SU-DHL-6 (cell line): ENCODE measurements around the gene VAPA.

Experiments
- H2AFZ ChIP-seq: fragments of 200-600 bp; sonication (generic); 2 replicates; pipeline ENCODE4 v1.6.1; 2014; ENCODE audit warnings: low read depth, mild to moderate bottlenecking, moderate library complexity, mixed read lengths, antibody characterized with exemption, low read length; ENCODE audit not compliant: severe bottlenecking
- H3F3A ChIP-seq: fragments of 200-600 bp; shearing (Covaris generic); 2 replicates; pipeline ENCODE4 v1.6.0; 2016; ENCODE audit warnings: antibody characterized with exemption, mild to moderate bottlenecking; ENCODE audit not compliant: insufficient read depth
- H3K27ac ChIP-seq: fragments of 200-600 bp; sonication (generic); 2 replicates; pipeline ENCODE4 v1.5.1; 2016; ENCODE audit warnings: low read depth, mild to moderate bottlenecking, low read length, moderate library complexity, mixed read lengths
- H3K27me3 ChIP-seq: fragments of 200-600 bp; sonication (generic), shearing (Covaris generic); 2 replicates; pipeline ENCODE4 v1.6.0; 2014; ENCODE audit warnings: mild to moderate bottlenecking, low read length
- H3K36me3 ChIP-seq: fragments of 200-600 bp; sonication (generic); 2 replicates; pipeline ENCODE4 v1.6.1; 2014; ENCODE audit warnings: mild to moderate bottlenecking, low read length, mixed read lengths
- H3K4me2 ChIP-seq: fragments of 300-600, 200-600 bp; shearing (Covaris generic), sonication (generic); 2 replicates; pipeline ENCODE4 v1.6.0; 2014; ENCODE audit warnings: low read length, low read depth, mild to moderate bottlenecking; ENCODE audit not compliant: poor library complexity, severe bottlenecking
- H3K4me3 ChIP-seq: fragments of 200-600 bp; sonication (generic); 2 replicates; pipeline ENCODE4 v1.5.1; 2014; ENCODE audit warnings: antibody characterized with exemption, low read length, mild to moderate bottlenecking, mixed read lengths; ENCODE audit not compliant: insufficient read depth, poor library complexity, severe bottlenecking
- H3K79me2 ChIP-seq: fragments of 200-600 bp; sonication (generic); 2 replicates; pipeline ENCODE4 v1.6.1; 2014; ENCODE audit warnings: mild to moderate bottlenecking, low read length, moderate library complexity; ENCODE audit not compliant: insufficient read depth
- H3K9ac ChIP-seq: fragments of 200-600 bp; sonication (generic); 2 replicates; pipeline ENCODE4 v1.7.0; 2014; ENCODE audit warnings: mild to moderate bottlenecking, low read length
- H3K9me2 ChIP-seq: fragments of 200-600 bp; sonication (generic); replicated peaks from 2 replicates; pipeline ENCODE4 v1.6.1; 2014; ENCODE audit warnings: low read length; ENCODE audit not compliant: insufficient read depth
- H3K9me3 ChIP-seq: fragments of 200-600 bp; sonication (generic); 2 replicates; pipeline ENCODE4 v1.6.1; 2014; ENCODE audit warnings: low read length, mixed read lengths; ENCODE audit not compliant: insufficient read depth
- H4K20me1 ChIP-seq: fragments of 200-600 bp; sonication (generic); 2 replicates; pipeline ENCODE4 v1.6.1; 2014; ENCODE audit warnings: low read depth, mild to moderate bottlenecking, antibody characterized with exemption, low read length, moderate library complexity, mixed read lengths
- EZH2phosphoT487 ChIP-seq: fragments of 200-600 bp; sonication (generic), shearing (Covaris generic); conservative IDR thresholded peaks from 2 replicates; pipeline ENCODE4 v1.6.1; 2018; ENCODE audit warnings: mild to moderate bottlenecking, antibody characterized with exemption, low read length, moderate library complexity, mixed read lengths
- TF ChIP-seq, protein P1 (sequence below): fragments of 200-600 bp; sonication (generic); IDR thresholded peaks from one replicate; pipeline ENCODE4 v1.5.1; 2017; ENCODE audit warnings: antibody characterized with exemption, mild to moderate bottlenecking, low read length, moderate library complexity; ENCODE audit not compliant: insufficient read depth, poor library complexity, severe bottlenecking

VAPA gene

GRCh38 chr18:9992300-9992972 is 78.6 kb downstream of the VAPA start:
- H3K27ac ChIP-seq = no peak overlapping the region
- no peak overlapping the region for H3K9ac ChIP-seq
- no peaks in the 10 kb centered on the region for H3F3A ChIP-seq
- no peaks in the 10 kb centered on the region for H3K9me3 ChIP-seq
- TF ChIP-seq, protein P1, sequence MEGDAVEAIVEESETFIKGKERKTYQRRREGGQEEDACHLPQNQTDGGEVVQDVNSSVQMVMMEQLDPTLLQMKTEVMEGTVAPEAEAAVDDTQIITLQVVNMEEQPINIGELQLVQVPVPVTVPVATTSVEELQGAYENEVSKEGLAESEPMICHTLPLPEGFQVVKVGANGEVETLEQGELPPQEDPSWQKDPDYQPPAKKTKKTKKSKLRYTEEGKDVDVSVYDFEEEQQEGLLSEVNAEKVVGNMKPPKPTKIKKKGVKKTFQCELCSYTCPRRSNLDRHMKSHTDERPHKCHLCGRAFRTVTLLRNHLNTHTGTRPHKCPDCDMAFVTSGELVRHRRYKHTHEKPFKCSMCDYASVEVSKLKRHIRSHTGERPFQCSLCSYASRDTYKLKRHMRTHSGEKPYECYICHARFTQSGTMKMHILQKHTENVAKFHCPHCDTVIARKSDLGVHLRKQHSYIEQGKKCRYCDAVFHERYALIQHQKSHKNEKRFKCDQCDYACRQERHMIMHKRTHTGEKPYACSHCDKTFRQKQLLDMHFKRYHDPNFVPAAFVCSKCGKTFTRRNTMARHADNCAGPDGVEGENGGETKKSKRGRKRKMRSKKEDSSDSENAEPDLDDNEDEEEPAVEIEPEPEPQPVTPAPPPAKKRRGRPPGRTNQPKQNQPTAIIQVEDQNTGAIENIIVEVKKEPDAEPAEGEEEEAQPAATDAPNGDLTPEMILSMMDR = no peak
- TF ChIP-seq EZH2phosphoT487 = no peak
- no peaks in the 10 kb centered on the region for H3K9me2 ChIP-seq
- H3K27me3 ChIP-seq = no peaks in the 10 kb centered on the region
- H3K4me2 ChIP-seq = no peak overlapping the region
- H2AFZ ChIP-seq = no peak overlapping the region
- H3K36me3 ChIP-seq = no peaks in the 10 kb centered on the region
- H3K79me2 ChIP-seq = no peaks in the 10 kb centered on the region
- no peak overlapping the region for H3K4me3 ChIP-seq
- H4K20me1 ChIP-seq = no peaks in the 10 kb centered on the region

DNA sequence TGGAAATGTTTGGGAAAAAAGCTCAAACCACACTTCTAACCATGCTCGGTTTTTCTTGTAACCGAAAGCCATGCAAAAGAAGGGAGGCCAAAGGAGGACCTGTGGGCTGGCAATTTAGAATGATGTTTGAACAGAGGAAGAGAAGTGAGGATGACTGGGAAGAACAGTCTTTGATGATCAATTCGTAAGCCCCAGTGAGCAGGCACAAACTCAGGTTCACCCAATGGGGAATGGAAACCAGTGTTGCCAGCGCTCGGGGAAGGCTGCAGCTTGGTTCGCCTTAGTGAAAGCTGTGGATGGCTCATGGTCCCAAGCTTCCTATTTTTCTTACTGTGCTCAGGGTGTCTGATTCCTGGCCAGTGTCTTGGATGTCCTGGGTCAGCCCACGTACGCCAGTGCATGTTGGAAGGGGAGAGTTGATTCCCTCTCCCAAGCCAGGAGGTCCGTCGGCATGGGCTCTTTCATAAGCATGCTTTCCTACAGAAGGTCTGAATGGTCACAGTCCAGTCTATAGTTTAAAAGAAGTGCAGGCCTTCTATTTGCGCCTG is 79.2 kb downstream of the VAPA start:
- Histone ChIP-seq H4K20me1 (no peaks in the 10 kb centered on the region), H3K9me2 (no peaks in the 10 kb centered on the region), H3K9me3 (no peaks in the 10 kb centered on the region), H3K27ac (no peak overlapping the region), H3K27me3 (no peaks in the 10 kb centered on the region), H3K4me3 (no peak overlapping the region), H3K36me3 (no peaks in the 10 kb centered on the region), H3K9ac (no peak overlapping the region), H2AFZ (no peak overlapping the region), H3F3A (no peaks in the 10 kb centered on the region), H3K4me2 (no peak overlapping the region), H3K79me2 (no peaks in the 10 kb centered on the region)
- TF ChIP-seq, protein P1 = no peak
- TF ChIP-seq EZH2phosphoT487 = no peak

GRCh38 chr18:9993521-9994025 is 79.8 kb downstream of the VAPA start:
- no peak overlapping the region for H2AFZ ChIP-seq

More at GRCh38 chr18:9993521-9994025, 79.8 kb downstream of the VAPA start:
- no peak for TF ChIP-seq EZH2phosphoT487
- TF ChIP-seq, protein P1 = no peak
- Histone ChIP-seq H3K27me3 (no peaks in the 10 kb centered on the region), H3K79me2 (no peaks in the 10 kb centered on the region), H3K9ac (no peak overlapping the region), H3K4me3 (no peak overlapping the region), H3K4me2 (no peak overlapping the region), H3K9me3 (0 out of 2 replicates have a peak, but pooled peaks cover 3% of the 10 kb centered on the region), H3K27ac (no peak overlapping the region), H3K36me3 (no peaks in the 10 kb centered on the region), H4K20me1 (no peaks in the 10 kb centered on the region), H3K9me2 (no peaks in the 10 kb centered on the region), H3F3A (no peaks in the 10 kb centered on the region)
